GM18505 (cell line): ENCODE measurements around the gene SLC39A11.
"Not testable (repeated sequence)": the region's sequence is repeated elsewhere in the genome, so short reads cannot be mapped to it uniquely, and the experiment has no call there.

Source experiments
- ATAC-seq: cut with Tn5 transposase; IDR thresholded peaks from one replicate; pipeline ENCODE4 v1.9.1; 2021; ENCODE audit not compliant: unreplicated experiment
- POLR2A ChIP-seq: IDR thresholded peaks from 4 replicates; pipeline ENCODE4 v1.6.1; 2011; ENCODE audit warnings: borderline replicate concordance; ENCODE audit not compliant: insufficient read depth, insufficient read length; ENCODE audit errors: extremely low read depth

SLC39A11 gene

DNA sequence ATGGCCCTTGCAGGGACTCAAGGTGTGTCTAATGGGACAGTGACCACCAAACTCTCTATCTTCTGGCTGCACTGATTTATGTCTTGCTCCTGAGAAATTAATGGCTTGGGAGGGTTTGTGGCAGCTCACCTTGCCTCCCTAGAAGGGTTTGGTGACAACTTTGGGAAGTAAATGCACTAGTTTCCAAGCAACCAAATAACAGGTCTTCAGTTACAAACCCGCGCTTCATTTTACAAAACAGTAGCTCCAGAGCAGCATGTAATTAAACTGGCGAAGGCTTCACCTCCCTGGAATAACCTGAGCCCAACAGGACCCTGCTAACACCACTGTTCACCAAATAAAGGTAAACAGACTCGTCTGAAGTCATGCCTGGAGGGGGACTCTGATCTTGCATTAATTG lies 318.3 kb downstream of the SLC39A11 start:
- no peak for ATAC-seq
- TF ChIP-seq POLR2A, result no peak

DNA sequence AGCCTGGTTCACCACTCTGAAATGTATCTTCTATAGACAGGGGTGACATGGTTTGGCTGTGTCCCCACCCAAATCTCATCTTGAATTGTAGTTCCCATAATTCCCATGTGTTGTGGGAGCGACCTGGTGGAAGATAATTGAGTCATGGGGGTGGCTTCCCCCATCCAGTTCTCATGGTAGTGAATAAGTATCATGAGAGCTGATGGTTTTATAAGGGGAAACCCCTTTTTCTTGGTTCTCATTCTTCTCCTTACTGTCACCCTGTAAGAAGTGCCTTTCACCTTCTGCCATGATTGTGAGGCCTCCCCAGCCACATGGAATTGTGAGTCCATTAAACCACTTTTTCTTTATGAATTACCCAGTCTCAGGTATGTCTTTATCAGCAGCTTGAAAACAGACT lies 319.3 kb downstream of the SLC39A11 start:
- ATAC-seq, result not testable (repeated sequence)

DNA sequence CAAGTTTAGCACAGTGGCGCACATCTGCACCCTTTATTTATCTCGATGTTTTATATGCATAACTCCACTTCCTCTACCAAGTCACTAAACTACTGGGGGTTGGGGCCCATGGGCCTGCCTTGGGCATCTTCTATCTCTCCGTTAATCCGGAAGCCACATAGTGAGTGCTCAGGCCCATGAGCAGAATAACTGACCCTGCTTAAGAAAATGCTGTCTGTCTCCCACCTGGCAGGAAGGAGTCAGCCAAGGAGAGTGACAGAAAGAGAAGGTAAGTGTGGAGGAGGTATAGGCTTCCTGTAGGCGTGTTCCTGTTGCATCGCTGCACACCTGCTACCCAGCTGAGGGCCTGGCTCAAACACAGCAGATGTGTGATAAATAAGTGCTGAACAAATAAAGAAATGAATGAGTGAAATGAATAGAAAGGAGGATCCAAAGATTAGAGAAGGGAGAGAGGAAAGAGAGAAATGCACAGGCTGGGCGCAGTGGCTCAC lies 320.1 kb downstream of the SLC39A11 start:
- no peak for ATAC-seq
- TF ChIP-seq POLR2A, result no peak

DNA sequence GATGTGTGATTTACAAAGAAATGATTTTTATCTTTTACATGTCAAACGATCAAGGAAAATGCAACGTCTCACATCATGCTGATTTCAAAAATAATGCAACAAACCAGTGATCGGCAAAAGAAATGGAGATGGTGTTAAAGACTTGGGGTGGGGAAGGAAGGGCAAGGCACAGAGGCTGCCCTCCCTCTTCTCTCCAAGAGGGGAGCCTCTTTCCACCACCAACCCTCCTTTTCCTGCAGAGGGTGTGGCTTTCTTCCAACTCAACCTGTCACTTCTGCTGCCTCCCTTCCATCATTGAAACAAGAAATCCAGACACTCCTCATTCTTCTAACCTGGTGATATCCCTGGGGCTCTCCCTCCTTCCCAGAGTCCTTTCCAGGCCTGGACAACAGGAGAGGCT lies 320.8 kb downstream of the SLC39A11 start:
- no peak for ATAC-seq

DNA sequence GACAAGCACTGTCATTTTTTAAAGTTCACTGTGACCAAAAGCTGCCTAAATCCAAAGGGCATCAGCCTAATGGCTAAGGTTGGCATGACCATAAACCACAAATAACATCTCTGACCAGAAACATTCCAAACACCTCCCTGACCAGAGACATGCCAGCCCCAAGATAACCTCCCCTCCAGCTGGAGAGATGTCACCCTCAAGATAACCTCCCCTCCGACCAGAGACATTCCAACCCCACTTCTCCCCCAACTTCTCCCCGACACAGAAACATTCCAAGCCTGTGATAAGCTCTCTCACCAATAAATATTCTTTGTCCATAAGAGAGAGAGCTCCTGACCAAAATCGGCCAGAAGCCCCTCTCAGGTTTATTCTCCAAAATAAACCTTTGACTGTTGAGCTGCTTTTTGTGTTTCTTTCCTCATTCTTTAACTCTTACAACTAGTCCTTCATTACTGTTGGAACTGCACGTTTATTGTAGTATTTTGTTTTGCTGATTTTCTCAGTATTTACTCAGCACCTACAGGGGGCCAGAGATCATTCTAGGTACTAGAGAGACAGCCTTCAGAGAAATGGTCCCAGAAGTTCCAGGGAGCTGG lies 325.6 kb downstream of the SLC39A11 start:
- ATAC-seq, result no peak
- no peak for TF ChIP-seq POLR2A

More for the DNA sequence above, 320.8 kb downstream of the SLC39A11 start:
- no peak for TF ChIP-seq POLR2A

DNA sequence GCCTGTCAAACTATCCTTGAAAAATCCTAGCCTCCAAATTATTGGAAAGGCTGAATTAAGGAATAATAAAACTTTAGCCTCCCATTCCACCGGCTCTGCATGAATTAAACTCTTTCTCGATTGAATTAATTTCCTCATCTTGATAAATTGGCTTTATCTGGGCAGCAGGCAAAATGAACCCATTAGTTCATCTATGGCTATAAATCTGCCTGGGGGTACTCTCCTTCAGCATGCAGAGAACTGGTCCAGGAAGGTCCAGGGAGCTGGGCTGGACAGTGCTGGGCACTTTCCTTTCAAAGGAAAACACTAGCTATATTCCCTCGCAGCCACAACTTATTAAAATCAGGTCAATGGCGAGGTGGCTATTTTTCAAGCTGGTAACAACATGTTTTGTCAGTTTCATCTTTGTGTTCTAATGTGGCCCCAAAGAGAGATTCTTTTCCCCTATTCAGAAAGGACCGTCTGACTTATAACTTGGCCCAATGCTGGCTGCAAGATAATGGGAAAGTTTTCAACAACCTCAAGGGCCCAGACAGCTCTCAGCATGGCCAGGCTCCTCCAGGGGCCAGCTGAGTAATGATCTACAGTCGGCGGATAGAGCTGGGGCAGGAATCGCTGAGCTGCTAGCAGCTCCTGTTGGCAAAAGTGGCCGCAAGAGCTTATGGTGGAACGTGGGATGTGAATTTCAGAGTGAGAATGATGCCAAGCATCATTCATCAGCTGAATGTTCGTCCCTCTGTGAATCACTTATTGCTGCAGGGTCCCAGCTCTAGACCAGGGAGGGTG lies 326.9 kb downstream of the SLC39A11 start:
- no peak for TF ChIP-seq POLR2A
- ATAC-seq, result no peak

DNA sequence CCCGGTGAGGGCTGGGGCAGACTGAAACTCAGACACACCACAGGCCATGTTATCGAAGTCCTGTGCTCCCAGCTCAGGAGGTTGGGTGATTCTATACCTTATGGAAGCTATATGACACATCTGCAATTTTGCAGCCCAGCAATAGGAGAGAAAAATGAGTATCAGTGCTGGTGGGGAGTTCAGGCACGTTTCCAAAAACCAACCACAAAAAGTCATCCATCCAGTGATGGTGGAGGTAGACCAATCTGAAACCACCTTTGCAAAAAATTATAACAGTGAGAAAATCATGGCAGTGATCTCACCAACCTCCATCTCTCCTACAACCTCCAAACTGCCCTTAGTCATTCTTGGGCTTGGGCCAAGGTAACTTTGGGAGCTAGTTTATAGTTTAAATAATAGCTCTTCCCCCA lies 327.9 kb downstream of the SLC39A11 start:
- no peak for TF ChIP-seq POLR2A
- no peak for ATAC-seq

DNA sequence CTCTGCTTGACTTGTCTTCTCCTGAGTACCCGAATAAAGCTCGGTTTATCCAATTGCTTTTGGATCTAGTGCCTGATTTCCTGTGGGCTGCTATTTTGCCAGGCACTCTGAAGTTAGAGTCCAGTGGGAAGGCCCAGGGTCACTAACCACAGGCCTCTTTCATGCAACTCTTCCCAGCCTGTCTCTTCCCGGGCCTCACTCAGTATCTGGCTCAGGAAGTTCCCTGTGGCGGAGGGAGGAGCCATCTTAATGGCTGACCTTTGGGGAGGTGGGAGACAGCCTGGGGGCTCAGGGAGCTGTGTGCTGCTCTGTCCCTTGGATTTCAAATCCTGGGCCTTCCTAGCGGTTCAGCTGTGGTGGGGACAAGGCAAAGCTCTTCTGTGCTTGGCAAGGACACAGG lies 328.5 kb downstream of the SLC39A11 start:
- no peak for TF ChIP-seq POLR2A
- ATAC-seq, result no peak

DNA sequence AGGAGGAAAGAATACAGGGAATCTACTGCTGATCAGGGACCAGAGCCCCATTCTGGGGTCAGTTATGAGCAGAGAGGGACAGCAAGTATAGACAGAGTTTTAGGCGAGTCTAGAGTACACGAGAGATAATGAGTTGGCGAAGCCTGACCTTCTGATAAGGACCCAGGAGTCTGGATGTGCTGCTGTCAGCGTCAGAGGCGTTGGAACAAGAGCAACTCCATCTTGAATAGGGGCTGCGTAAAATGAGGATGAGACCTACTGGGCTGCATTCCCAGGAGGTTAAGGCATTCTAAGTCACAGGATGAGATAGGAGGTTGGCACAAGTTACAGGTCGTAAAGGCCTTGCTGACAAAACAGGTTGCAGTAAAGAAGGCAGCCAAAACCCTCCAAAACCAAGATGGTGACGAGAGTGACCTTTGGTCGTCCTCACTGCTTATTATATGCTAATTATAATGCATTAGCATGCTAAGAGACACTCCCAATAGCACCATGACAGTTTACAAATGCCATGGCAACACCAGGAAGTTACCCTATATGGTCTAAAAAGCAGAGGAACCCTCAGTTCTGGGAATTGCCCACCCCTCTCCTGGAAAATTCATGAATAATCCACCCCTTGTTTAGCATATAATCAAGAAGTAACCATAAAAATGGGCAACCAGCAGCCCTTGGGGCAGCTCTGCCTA lies 330.5 kb downstream of the SLC39A11 start:
- ATAC-seq, result not testable (repeated sequence)

DNA sequence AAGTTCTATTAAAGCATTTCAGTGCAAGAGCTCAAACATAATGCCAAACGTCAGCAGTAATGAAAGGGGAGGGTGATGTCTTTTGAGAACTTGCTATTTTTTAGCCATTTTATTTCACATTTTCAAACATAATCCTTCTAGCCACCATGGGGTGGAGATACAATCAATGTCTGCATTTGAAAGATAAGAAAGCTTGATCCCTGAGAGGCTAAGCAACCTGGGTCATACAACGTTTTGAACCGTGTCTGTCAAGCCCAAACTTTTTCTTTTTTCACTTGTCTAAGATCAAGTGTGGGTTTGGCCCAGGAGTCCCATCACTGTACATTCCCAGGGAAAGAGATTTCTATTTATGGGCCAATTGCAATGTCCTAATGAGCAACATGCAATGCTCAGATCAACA lies 331.1 kb downstream of the SLC39A11 start:
- TF ChIP-seq POLR2A, result no peak
- ATAC-seq, result no peak

DNA sequence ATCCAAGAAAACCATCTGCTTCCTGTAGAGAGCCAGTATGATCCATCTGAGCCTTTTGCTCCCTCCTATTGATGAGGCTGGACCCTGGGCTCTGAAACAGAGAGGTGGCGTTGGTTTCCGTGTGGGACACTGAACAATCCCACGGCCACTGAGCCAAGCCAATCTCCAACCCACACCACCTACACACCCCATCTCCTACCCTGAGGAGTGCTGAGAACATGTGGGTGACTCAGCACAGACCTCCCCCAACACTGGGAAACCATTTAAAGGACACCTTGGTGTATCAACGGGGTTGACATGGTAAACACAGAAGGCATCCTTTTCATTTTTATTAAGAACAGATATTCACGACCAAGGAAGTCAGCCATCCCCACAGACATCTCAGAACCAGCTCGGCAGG lies 332.1 kb downstream of the SLC39A11 start:
- no peak for ATAC-seq

DNA sequence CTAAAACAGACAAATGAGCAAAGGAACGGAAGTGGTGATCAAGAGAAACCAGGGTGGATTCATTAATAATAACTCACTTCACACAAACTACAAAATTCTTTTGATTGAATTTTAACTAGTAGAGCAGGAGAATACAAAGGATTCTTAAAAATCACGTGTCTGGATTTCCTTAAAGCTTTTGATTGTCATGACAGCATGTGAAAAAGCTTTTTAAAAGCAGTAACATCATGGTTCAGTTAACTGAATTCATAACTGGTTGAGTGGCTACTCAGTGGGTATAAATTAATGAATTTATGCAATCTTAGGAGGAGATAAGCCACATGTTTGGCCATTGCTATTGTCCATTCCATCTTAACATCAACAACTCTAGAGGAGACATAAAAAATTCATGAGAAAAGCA lies 333.2 kb downstream of the SLC39A11 start:
- no peak for TF ChIP-seq POLR2A
- no peak for ATAC-seq

More for the DNA sequence above, 332.1 kb downstream of the SLC39A11 start:
- TF ChIP-seq POLR2A, result no peak

DNA sequence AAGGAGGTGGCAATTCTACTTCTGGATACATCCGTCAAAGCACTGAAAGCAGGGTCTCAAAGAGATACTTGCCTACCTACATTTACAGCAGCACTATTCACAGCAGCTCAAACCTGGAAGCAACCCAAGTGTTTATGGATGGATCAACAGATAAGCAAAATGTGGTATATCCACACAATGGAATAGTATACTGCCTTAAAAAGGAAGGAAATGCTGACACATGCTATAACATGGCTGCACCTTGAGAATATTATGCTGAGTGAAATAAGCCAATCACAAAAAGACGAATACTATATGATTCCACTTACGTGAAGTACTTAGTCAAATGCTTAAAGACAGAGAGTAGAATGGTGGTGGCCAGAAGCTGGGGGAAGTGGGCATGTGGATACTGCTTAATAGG lies 336.2 kb downstream of the SLC39A11 start:
- ATAC-seq, result no peak
- no peak for TF ChIP-seq POLR2A

DNA sequence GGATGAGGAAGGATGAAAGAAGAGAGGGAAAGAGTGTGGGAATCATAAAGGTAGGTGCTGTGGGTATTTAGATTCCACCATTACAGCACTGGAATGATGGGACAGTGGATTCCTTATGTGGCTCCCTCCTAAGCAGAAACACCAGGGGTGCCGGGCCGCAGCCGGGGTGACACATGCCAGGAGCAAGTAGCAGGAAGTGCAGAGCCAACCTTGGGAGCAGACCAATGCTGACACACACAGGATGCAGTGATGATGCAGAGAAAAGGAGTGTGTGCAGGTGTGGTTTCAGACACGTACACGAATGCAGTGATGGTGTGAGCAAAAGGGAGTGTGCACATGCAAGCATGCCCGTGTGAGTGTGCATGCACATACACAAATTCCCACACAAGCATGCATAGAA lies 338.0 kb downstream of the SLC39A11 start:
- no peak for ATAC-seq

More for the DNA sequence above, 338.0 kb downstream of the SLC39A11 start:
- no peak for TF ChIP-seq POLR2A
